ENCODE measurements around the gene DSCAML1.

Gene DSCAML1

GRCh38 chr11:117509543-117509942, 287.5 kb downstream of the DSCAML1 start:
- no peak overlapping the region for H3K4me3 ChIP-seq (ENCODE audit: low read depth, low read length)
- no peak for TF ChIP-seq CTCF (IDR thresholded peaks at IDR 0.05; ENCODE audit: insufficient read depth, low read depth, low read length, missing control alignments)
- no peak for DNase-seq (ENCODE audit: low read depth)

GRCh38 chr11:117506971-117507370, 290.0 kb downstream of the DSCAML1 start:
- DNase-seq (ENCODE audit: low read depth) = no peak
- TF ChIP-seq CTCF (IDR thresholded peaks at IDR 0.05; ENCODE audit: insufficient read depth, low read depth, low read length, missing control alignments) = no peak
- H3K4me3 ChIP-seq (ENCODE audit: low read depth, low read length) = no peak overlapping the region

GRCh38 chr11:117505285-117505970, 291.6 kb downstream of the DSCAML1 start:
- TF ChIP-seq CTCF (IDR thresholded peaks at IDR 0.05; ENCODE audit: insufficient read depth, low read depth, low read length, missing control alignments) = no peak
- DNase-seq (ENCODE audit: low read depth) = no peak
- H3K4me3 ChIP-seq (ENCODE audit: low read depth, low read length) = no peak overlapping the region

GRCh38 chr11:117502779-117503100, 294.3 kb downstream of the DSCAML1 start:
- TF ChIP-seq CTCF (IDR thresholded peaks at IDR 0.05; ENCODE audit: insufficient read depth, low read depth, low read length, missing control alignments) = no peak
- no peak overlapping the region for H3K4me3 ChIP-seq (ENCODE audit: low read depth, low read length)
- DNase-seq (ENCODE audit: low read depth) = no peak

- H3K4me3 ChIP-seq (ENCODE audit: low read depth, low read length) = no peak overlapping the region
- no peak for TF ChIP-seq CTCF (IDR thresholded peaks at IDR 0.05; ENCODE audit: insufficient read depth, low read depth, low read length, missing control alignments)
- DNase-seq (ENCODE audit: low read depth) = no peak
These were observed 294.8 kb downstream of the DSCAML1 start for GRCh38 chr11:117502015-117502778.

GRCh38 chr11:117501237-117501898, 295.6 kb downstream of the DSCAML1 start:
- H3K4me3 ChIP-seq (ENCODE audit: low read depth, low read length) = no peak overlapping the region
- TF ChIP-seq CTCF (IDR thresholded peaks at IDR 0.05; ENCODE audit: insufficient read depth, low read depth, low read length, missing control alignments) = no peak
- DNase-seq (ENCODE audit: low read depth) = no peak

Measured in GM12865 (cell line).